H7 (cell line): ENCODE results near the gene ATF4. TPM values are rescaled to one million over a fixed set of nuclear protein-coding genes. Genes with fewer than 3 reads are reported as not detected.
"Not testable (repeated sequence)": the region's sequence is repeated elsewhere in the genome, so short reads cannot be mapped to it uniquely, and the experiment has no call there.

Experiments used
- DNase-seq: peaks from one replicate; pipeline ENCODE4 v3.0.0; 2012
- H3K27me3 ChIP-seq: 2 replicates; pipeline ENCODE4 v1.6.0; 2011; ENCODE audit warnings: mild to moderate bottlenecking, low read length; ENCODE audit not compliant: control insufficient read depth, insufficient read depth
- H3K36me3 ChIP-seq: replicated peaks from 2 replicates; pipeline ENCODE4 v1.5.1; 2011; ENCODE audit warnings: low read length; ENCODE audit not compliant: control insufficient read depth, insufficient read depth
- H3K4me3 ChIP-seq: 2 replicates; pipeline ENCODE4 v1.5.1; 2011; ENCODE audit warnings: low read depth, mild to moderate bottlenecking, control low read depth, low read length, moderate library complexity; ENCODE audit not compliant: insufficient read depth
- total RNA-seq: library from RNA; depleted of rRNA; stranded (reverse); fragments of >200 nt; shearing (Covaris generic); gene quantifications from 2 replicates; pipeline ENCODE4 v1.2.3, GENCODE V29; 2014

Gene ATF4
- total RNA-seq, 1 experiment from 2014 or later: 503 TPM

DNA sequence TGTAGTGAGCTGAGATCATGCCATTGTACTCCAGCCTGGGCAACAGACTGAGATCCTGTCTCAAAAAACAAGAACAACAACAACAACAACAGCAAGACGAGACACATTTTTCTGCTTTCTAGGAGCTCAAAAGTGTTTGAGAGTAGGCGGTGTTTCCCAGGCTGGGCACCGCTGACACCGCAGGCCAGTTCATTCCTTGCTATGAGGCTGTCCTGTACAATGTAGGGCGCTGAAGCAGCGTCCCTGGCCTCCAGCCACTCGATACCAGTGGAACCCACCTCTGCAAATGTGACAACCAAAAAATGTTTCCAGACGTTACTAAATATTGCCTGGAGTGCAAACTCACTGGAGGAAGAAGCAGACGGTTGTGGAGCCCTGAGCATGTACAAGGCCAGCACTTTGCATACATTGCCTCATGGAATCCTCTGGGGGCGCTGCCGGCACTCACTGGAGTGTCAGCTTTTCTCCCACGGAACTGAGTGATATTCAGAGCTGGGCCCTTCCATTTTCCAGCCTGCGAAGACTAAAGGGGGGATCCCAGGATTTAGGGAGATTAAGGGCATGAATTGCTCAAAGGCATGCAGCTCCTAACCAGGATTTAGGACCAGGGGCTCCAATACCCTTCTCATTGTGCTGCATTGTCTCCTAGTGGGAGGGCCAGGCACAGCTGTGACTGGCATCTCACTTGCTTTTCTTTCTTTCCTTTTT, 24.1 kb upstream of the ATF4 start:
- peak; percentile 71 for DNase-seq

DNA sequence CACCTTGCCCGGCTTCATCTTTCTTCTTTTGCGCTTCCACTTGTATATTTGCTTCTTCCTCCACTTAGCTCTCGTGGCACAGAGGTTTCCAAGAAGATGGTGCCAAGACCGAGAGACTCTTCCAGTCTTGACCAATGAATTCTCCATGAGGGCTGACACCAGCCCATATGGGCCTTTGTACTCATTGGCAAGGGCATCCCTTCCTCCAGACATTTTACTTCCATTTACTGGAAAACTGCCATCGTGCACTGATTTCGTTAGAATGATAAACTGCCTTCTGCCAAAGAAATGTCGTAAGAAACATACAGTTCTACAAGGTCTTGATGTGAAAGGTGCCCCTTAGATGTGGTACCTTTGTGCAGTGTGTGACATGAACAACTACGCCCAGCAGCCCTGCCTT, 22.9 kb upstream of the ATF4 start:
- Histone ChIP-seq H3K27me3 (peaks cover 5% of the 10 kb centered on the region; the same call in 1 of the 2 replicates), H3K4me3 (no peak overlapping the region), H3K36me3 (no peaks in the 10 kb centered on the region)
- no peak for DNase-seq

More for the DNA sequence above, 24.1 kb upstream of the ATF4 start:
- no peak overlapping the region for H3K4me3 ChIP-seq
- H3K27me3 ChIP-seq: peaks cover 5% of the 10 kb centered on the region; the same call in 1 of the 2 replicates
- H3K36me3 ChIP-seq: no peaks in the 10 kb centered on the region

DNA sequence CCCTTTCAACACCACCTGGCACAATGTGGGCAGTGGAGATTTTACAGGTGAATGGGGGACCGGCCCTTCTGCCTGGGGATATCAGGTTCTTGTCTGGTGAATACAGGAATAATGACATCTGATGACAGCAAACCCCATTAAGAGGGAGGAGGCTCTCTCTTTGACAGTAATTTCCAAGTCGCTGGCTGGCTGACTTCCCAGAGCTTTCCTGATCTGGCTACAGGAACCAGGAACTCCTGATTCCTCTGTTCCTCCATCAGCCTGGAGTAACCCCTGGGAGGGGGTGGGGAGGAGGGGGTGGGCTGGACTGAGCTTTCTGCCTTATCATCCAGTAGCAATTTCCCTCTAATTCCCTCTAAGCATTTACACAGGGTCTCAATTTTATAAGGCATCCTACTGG, 22.0 kb upstream of the ATF4 start:
- H3K27me3 ChIP-seq: peaks cover 5% of the 10 kb centered on the region; the same call in 1 of the 2 replicates

DNA sequence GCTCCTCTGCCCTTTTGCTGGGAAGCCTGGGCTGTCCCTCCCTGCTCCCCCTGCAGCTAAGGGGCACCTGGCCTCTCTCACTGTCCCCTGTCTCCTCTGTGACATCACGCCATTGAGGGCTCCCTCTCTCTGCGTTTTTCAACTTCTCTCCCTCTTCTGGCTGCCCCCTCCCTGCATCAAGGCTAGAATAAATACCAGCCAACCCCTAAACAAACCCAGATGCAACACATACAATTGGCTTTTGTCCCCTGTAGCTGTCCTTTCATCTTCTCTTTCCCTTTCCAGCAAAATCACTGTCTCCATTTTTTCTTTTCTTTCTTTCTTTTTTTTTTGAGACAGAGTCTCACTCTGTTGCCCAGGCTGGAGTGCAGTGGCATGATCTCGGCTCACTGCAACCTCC, 21.6 kb upstream of the ATF4 start:
- no peak for DNase-seq
- H3K36me3 ChIP-seq: no peaks in the 10 kb centered on the region
- no peak overlapping the region for H3K4me3 ChIP-seq
- H3K27me3 ChIP-seq: peaks cover 5% of the 10 kb centered on the region; the same call in 1 of the 2 replicates

More for the DNA sequence above, 22.0 kb upstream of the ATF4 start:
- no peaks in the 10 kb centered on the region for H3K36me3 ChIP-seq
- DNase-seq: no peak
- H3K4me3 ChIP-seq: no peak overlapping the region

DNA sequence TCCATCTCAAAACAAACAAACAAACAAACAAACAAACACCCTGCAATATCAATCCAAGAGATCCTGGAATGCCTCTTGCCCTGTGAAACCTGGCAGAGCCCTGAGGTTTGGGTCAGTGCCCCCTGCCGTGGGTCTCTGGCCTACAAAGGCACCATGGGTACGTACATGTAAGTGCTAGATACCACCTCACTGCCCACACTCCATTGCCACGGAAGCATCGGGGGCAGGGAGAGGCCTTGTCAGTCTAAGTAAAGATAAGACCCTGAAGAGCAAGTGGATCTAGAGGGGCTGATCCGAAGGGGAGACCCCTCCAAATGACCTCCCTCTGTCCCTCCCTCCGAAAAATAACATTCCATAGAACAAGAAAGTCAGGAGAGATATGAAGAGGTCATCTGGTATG, 20.3 kb upstream of the ATF4 start:
- H3K4me3 ChIP-seq: no peak overlapping the region
- H3K27me3 ChIP-seq: peaks cover 5% of the 10 kb centered on the region; the same call in 1 of the 2 replicates
- DNase-seq: no peak
- peaks cover 4% of the 10 kb centered on the region for H3K36me3 ChIP-seq

- H3K27me3 ChIP-seq: peaks cover 6% of the 10 kb centered on the region; the same call in 1 of the 2 replicates
- H3K36me3 ChIP-seq: peaks cover 10% of the 10 kb centered on the region
- peak overlapping the region; percentile 93 for H3K4me3 ChIP-seq
- peak; percentile 37 for DNase-seq
Observed at GRCh38 chr22:39501644-39502108, 18.7 kb upstream of the ATF4 start.

DNA sequence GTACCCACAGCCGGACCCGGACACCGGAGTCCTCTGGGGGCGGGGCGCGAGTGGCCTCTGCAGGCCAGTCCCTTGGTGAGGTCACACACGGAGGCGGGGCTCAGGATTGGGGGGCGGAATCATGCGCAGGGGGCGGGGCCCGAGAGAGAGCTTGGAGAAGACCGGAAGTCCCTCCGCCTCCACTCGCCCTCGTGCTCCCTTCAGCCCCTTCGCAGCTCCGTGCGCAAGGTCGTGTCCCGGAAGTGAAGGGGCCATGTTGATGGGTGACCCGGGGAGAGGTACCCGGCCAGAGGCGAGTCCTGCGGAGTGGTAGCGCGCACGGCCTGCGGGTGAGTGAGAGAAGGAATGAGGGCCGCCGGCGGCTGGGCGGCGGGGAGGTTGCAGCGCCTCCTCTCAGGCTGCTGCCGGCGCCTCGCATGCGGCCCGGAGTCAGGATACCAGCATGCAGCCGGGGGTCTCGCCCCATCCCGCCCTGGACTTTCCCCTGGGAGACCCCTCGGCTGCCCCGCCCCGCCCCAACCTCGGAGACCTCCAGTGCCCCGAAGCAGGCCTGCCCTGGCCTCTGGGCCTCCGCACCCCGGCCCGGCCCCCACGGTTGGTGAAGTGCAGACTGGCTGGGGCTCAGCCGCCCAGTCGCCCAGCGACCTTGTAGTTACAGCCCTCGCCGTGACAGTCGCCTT, 18.1 kb upstream of the ATF4 start, which contains the start of gene MIEF1:
Gene MIEF1 (plus strand): TSS at position 182 of the 680 bp plus-strand sequence. CDS start 9,005 bp downstream, outside the sequence.
- H3K36me3 ChIP-seq: peaks cover 10% of the 10 kb centered on the region
- DNase-seq: peak; percentile 98
- peak within 1 kb of the TSS; percentile 93 for H3K4me3 ChIP-seq
- H3K27me3 ChIP-seq: peaks cover 6% of the 10 kb centered on the region; the same call in 1 of the 2 replicates

GRCh38 chr22:39502789-39503409, 17.5 kb upstream of the ATF4 start:
- Histone ChIP-seq H3K27me3 (peaks cover 8% of the 10 kb centered on the region; the same call in 1 of the 2 replicates), H3K36me3 (peaks cover 10% of the 10 kb centered on the region), H3K4me3 (peak overlapping the region; percentile 93)
- DNase-seq: peak; percentile 32

GRCh38 chr22:39503630-39504029, 16.7 kb upstream of the ATF4 start:
- Histone ChIP-seq H3K36me3 (peaks cover 10% of the 10 kb centered on the region), H3K27me3 (peaks cover 14% of the 10 kb centered on the region), H3K4me3 (no peak overlapping the region)
- no peak for DNase-seq

DNA sequence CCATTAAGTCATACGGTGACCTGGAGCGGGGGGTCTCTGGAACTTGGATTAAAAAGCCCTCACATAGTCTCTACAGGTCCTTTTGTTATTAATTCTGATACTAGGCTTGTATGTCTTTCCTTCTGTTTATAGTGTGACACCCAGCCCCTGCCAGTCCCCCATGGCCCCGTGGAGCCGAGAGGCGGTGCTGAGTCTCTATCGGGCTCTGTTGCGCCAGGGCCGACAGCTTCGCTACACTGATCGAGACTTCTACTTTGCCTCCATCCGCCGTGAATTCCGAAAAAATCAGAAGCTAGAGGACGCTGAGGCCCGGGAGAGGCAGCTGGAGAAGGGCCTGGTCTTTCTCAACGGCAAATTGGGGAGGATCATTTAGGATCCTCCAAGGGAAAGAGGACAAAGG, 16.3 kb upstream of the ATF4 start:
- no peak for DNase-seq
- Histone ChIP-seq H3K36me3 (peaks cover 10% of the 10 kb centered on the region), H3K27me3 (peaks cover 14% of the 10 kb centered on the region), H3K4me3 (no peak overlapping the region)

DNA sequence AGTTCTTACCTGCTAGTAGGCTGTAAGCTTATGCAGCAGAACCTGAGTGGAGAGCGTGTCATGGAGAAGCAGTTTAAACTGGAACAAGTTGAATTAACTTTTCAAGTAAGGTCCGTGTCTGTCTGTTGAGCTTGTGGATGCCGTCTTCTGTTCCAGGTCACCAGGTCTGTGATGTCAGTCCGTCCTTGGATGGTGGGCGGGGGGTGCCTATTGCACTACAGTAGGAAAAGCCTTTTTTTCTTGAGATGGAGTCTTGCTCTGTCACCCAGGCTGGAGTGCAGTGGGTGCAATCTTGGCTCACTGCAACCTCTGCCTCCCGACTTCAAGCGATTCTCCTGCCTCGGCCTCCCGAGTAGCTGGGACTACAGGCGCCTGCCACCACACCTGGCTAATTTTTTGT, 13.3 kb upstream of the ATF4 start:
- H3K4me3 ChIP-seq, DNase-seq: not testable (repeated sequence)
- Histone ChIP-seq H3K36me3 (peaks cover 19% of the 10 kb centered on the region), H3K27me3 (peaks cover 30% of the 10 kb centered on the region)

DNA sequence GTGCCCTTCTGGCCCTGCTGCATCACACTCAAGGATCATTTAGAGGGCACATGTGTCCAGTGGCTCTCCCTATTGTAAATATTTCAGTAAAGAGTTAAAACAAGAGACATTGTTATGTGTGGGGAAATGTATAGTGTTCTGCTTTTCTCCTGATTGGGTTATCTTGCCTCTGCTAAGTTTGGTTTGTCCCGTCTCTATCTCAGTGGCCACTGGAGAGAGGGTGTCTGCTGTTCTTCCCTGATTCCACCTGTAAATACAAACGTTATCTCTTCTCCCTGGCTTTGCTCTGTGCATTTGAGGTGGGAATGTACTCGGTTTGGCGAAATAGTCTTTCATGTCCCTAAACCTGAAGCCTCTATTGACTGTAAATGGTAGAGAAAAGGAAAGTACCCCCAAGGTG, 12.0 kb upstream of the ATF4 start:
- DNase-seq: no peak
- H3K27me3 ChIP-seq: peaks cover 32% of the 10 kb centered on the region
- H3K36me3 ChIP-seq: peaks cover 25% of the 10 kb centered on the region
- H3K4me3 ChIP-seq: no peak overlapping the region

DNA sequence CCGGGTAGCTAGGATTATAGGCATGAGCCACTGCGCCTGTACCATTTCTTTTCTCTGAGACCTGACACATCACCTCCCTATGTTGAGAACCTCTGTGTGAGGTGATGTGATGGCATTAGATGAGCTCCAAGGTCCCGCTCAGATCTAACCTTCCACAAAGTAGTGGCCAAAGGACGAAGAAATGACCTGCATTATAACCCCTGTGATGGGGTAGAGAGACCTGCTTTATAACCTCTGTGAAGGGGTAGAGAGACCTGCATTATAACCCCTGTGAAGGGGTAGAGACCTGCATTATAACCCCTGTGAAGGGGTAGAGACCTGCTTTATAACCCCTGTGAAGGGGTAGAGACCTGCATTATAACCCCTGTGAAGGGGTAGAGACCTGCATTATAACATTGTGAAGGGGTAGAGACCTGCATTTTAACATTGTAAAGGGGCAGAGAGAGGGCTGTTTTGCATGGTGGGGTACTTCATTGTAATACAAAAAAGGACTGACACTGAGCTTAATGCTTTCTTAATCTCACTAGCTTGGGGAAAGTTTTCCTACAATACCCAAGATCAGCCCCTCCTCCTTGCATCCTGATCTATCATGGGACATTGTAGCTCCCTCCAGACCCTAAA, 9.7 kb upstream of the ATF4 start:
- DNase-seq: peak; percentile 78
- Histone ChIP-seq H3K36me3 (peaks cover 38% of the 10 kb centered on the region), H3K4me3 (no peak overlapping the region), H3K27me3 (peaks cover 32% of the 10 kb centered on the region)

GRCh38 chr22:39511226-39511625, 9.1 kb upstream of the ATF4 start:
- no peak overlapping the region for H3K4me3 ChIP-seq
- peaks cover 34% of the 10 kb centered on the region for H3K36me3 ChIP-seq
- H3K27me3 ChIP-seq: peaks cover 32% of the 10 kb centered on the region
- DNase-seq: no peak
